Measurements from ENCODE around the gene VSIG10. TPM values are rescaled to one million over a fixed set of nuclear protein-coding genes. Genes with fewer than 3 reads are reported as not detected.
A peak's percentile ranks its signal among the peaks of the same experiment; 100 is the strongest.

The VSIG10 gene
- total RNA-seq, 1 donor from 2014 or later: 12.0 TPM

- peak; percentile 14 for DNase-seq (ENCODE audit: low spot score)
These were observed 43.4 kb downstream of the VSIG10 start for GRCh38 chr12:118060301-118061010.

DNA sequence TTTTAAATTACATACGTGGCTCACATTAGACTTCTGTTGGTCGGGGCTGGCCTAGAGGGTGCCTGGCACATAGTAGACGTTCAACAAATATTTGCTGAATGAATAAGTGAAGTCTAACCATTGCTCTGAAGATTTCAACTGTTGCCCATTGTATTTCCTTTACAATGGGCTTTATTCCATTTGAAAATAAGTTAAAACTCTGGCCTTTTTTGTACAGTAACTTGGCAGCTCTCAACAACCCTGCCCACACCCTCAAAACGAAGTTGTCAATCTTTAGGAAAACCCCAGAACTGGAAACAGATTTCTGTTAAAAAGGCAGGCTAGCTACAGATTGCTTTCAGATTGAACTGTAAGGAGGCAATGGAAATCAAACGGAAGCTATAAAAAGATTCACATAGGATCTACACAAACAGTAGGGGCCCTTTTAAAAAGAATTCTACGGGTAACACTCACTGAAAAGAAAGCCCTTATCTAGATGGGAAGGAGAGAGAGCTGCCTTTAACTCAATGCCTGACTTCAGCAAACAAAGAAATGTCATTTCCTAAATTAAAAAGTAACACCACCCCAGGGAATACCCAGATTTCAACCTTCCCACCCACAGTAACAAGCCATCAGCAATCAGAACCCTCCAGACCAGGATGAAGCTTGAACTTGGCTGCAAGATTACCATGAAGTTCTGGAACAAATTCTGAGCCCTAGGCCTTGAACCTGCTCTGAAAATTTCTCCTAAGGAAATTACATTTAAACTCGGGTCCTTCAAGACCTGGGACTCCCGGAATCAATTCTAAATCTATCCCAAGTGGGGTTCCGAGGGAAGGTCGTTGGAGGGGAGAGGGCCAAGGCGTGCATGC lies 44.2 kb downstream of the VSIG10 start:
- DNase-seq (ENCODE audit: low spot score): no peak

DNA sequence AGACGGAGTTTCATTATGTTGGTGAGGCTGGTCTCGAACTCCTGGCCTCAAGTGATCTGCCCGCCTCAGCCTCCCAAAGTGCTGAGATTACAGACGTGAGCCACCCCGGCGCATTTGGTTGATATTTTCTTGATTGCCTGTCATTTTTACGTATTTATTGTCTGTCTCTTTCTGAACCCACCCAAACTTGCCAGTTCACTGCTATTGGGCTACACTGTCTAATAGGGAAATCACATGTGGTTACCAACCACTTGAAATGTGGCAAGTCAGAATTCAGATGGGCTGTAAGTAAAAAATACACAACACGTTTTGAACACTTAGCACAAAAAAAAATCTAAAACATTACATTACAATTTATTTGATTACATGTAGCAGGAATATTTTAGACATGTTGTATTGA lies 44.9 kb downstream of the VSIG10 start:
- DNase-seq (ENCODE audit: low spot score): no peak

DNA sequence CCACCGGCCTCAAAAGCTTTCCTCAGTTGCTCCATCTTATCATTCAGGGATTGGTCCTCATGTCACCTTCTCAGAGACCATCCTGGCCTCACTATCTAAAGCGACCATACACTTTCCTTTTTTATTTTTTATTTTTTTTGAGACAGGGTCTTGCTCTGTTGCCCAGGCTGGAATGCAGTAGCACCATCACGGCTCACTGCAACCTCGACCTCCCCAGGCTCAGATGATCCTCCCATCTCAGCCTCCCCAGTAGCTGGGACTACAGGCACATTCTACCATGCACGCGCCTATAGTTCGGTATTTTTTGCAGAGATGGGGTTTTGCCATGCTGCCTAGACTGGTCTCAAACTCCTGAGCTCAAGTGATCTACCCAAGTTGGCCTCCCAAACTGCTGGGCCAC lies 45.6 kb downstream of the VSIG10 start:
- DNase-seq (ENCODE audit: low spot score): no peak

DNA sequence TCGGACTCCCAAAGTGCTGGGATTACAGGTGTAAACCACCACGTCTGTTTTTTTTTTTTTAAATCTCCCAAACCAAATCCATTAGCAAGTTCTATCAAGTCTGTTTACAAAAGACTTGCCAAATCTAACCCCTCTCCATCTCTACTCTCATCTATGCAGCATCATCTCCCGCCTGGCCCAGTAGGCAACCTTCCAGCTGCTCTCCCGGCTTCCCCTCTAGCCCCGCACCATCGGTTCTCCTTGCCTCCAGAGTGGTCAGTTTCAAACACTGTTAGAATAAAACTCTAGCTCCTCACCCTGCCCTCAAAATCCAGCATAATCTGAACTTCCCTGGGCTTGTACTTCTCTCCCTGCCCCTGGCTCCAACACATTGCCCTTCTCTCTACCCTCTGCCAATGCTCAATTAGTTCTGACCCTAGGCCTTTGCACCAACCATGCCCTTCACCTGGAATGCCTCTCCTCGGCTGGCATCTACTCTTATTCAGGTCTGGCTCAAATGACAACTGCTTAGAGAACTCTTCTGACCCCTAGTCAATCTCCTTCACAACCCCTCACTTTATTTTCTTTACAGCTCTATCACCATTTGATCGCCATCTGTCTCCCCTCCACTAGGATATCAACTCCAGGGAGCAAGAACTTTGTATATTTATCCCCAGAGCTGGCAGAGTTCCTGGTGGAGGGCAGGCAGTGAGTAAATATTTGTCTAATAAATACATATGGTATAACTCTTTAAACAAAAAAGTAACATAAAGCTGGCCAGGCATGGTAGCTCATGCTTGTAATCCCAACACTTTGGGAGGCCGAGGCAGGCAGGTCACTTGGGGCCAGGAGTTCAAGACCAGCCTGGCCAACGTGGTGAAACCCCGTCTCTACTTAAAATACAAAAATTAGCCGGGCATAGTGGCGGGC lies 47.7 kb downstream of the VSIG10 start:
- DNase-seq (ENCODE audit: low spot score): no peak

GRCh38 chr12:118055144-118055557 lies 48.7 kb downstream of the VSIG10 start:
- peak; percentile 28 for DNase-seq (ENCODE audit: low spot score)

DNA sequence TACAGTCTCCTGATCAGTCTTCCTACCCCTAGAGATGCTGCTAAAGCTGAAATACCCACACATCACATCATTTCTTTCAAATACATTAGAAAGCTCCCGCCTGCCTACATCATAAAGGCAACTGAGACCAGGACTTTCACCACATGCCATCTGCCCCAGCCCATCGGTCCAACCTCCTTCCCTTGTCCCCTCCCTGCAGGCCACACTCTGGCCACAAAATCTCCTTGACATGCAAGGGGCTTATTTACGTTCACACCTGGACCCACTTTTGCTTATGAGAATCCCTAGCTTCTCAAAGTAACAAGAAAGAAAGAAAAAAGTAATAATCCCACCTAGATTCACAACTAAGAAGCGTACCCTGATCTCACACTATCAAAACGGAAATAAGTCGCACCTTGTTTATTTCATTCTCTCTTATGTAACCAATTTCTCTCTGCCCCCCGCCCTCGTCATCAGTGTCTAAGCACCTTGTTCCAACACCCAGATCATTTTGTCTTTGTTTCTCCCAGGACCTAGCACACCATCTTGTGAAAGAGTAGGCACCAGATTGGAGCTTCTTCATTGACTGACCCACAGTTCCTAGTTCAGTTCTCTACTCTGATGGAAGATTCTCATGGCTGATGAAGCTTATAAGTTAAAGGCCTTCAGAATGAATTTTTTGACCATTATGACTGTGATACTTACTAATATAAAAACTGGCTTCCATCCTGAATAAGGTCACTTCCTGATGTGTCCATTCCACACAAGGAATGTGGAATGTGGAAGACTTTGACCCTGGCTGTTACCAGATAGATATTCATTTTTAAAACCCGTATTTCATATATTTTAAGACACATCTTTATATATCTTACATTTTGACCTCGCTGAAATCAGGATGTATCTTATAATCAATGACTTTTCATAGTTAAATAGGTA lies 50.5 kb downstream of the VSIG10 start:
- DNase-seq (ENCODE audit: low spot score): no peak

DNA sequence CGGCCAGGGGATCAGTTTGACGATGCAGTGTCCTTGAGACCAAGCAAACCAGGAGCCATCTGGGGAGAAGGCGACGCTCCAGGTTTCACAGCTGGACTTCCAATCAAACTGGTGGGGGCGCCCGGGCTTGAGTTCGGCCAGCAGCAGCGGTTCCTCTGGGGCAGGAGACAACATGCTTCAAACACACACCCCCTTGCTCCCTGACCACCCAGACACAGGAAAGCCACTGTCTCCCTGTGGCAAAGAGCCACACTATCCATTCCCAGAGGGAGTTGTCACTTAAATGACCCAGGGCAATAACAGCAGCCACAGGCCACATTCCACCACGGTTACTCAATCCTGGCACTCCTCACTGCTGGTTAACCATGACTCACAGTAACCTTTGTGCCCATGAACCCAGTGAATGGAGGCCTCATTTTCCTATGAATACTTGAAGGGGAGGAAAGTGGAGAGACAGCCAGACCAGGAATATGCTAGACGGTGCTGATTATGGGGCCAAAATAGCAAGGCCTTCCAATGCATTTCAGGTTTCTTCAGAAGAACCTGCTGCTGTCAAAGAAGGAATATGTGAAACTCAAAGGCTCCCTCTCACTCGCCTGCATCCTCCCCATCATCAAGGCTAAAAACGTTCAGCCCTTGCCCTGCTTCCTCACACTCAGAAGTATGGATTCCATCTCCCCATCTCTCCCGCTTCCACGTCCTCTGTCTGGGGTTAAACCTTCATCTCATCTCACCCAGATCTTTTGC lies 51.3 kb downstream of the VSIG10 start:
- DNase-seq (ENCODE audit: low spot score): peak; percentile 58

DNA sequence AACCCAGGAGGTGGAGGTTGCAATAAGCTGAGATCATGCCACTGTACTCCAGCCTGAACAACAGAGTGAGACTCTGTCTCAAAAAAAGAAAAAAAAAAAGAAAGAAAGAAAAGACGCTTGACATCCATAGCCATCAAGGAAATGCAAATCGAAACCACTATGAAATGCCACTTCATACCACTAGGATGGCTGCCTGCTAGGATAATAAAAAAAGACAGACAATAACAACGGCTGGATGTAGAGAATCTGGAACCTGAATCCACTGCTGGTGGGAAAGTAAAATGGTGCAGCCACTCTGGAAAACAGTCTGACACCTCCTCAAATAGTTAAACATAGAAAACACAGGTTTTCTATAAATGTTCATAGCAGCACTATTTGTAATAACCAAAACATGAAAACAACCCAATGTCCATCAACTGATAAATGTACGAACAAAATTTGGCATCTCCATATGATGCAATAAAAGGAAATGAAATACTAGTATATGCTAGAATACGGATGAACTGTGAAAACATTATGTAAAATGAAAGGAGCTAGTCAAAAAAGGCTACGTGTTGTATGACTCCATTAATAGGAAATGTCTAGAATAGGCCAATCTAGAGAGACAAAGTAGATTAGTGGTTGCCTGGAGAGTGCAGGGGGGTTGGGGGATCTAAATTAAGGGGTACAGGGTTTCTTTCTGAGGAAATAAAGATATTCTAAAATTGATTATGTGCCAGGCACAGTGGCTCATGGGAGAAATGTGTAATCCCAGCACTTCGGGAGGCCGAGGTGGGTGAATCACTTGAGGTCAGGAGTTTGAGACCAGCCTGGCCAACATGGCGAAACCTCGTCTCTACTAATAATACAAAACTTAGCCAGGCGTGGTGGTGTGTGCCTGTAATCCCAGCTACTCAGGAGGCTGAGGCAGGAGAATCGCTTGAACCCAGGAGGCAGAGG lies 52.6 kb downstream of the VSIG10 start:
- no peak for DNase-seq (ENCODE audit: low spot score)

DNA sequence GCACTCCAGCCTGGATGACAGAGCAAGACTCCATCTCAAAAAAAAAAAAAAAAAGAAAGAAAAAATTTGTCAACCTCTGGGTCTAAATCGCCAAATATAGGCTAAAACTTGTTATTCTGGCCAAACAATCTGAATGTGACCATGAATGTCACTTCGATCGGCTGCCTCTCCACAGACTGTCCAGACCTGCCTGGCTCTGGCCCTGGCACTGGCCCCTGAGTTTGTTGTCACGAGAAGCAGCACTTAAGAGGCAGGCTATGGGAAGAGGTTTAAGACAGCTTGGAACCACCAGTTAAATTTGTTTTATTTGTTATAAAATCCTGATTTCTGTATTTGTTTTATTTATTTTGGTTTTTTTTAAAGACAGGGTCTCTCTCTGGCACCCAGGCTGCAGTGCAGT lies 57.4 kb downstream of the VSIG10 start:
- DNase-seq (ENCODE audit: low spot score): no peak

DNA sequence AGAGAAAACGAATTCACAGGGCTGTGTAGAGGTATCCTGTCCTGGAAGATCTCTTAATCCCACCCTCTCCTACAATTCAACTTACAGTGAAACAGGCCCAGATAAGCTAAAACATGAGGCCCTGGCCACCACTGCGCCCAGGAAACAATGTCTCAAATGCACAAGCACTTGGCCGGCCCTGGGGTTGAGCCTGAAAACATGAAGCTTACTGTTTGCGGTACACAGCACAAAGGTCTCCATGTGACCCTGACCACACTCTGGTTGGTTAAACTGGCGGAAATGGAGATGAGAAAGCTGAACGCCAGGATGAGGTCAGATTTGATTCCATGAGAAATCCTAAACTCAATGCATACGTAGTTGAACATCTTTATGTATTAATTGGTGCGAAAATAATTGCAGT lies 59.2 kb downstream of the VSIG10 start:
- no peak for DNase-seq (ENCODE audit: low spot score)

- DNase-seq (ENCODE audit: low spot score): no peak
These were observed 59.7 kb downstream of the VSIG10 start for GRCh38 chr12:118044075-118044474.

GRCh38 chr12:118042091-118042490 lies 61.7 kb downstream of the VSIG10 start:
- DNase-seq (ENCODE audit: low spot score): no peak

DNA sequence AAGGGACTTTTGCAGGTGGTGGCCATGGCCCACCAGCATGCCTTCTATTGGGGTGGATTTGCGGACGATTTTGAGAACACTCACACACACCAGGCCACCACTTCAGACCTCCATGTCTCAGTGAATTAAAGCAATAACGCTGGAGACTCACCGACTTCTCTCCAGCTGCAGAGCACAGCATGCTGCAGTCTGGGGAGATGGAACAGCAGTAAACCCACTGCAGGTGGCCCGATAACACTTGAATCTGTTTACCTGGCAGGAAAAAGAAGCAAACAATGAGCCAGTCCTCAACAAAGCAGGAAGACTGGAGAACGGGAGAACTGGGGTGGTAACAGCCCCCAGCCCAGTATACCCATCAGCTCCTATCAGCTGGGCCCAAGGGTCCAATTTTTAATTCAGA lies 65.7 kb downstream of the VSIG10 start:
- no peak for DNase-seq (ENCODE audit: low spot score)

DNA sequence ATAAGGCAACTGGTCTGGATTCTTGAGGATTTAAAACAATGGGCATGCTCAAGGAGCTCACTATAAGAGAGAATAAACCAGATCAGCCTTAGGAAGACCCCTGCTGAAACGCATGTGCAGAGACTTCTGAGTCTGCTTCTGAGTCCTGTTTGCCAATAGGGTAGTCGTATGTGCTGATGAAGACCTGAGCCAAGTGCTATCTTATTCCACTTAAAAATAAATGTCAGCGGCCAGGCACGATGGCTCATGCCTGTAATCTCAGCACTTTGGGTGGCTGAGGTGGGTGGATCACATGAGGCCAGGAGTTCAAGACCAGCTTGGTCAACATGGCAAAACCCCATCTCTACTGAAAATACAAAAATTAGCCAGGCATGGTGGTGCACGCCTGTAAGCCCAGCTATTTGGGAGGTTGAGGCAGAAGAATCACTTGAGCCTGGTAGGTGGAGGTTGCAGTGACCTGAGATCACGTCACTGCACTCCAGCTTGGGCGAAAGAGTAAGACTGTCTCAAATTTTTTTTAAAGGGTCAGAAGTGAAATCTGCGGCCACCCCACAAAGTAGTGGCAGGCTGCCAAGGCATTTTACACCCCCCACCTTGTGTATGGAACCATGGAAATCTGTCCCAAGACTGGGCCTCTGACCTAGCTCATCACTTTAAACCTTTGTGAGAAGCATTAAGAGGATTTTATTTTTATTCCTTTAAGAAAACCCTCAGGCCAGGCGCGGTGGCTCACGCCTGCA lies 67.0 kb downstream of the VSIG10 start:
- DNase-seq (ENCODE audit: low spot score): no peak

DNA sequence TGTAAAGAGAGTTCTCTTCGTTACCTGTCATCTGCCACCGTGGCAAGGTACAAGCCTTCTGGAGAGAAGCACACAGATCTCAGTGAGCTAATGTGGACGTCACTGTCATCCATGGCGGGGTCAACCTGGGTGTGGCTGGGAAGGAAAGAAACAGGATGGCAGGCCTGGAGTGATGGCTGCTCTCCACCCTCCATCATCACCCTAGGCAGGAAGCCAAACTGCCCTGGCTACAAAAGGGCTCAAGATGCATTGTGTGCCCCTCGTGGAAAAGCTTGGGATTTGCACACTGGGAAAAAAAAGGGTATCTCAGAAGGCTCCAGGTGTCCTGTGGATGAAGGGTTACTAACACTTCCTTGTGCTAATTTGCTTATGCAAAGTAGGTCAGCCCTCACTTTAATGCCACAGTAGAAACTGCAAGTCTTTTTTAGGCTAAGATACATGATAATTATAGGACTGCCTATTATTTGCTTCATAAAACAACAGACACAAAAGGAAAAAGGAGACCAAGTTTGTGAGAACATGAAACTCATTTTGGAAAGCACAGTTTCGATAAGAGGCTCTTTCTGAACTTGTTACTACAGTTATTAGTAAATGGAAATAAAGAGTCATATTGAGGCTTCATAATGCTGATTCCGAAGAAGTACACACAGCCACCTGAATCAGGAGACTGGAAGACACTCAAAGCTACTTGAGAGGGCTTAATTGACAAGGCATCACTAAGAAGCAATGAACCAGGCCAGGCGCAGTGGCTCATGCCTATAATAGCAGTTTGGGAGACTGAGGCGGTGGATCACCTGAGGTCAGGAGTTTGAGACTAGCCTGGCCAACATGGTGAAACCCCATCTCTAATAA lies 68.4 kb downstream of the VSIG10 start:
- no peak for DNase-seq (ENCODE audit: low spot score)

GRCh38 chr12:118034429-118035189 lies 69.2 kb downstream of the VSIG10 start:
- DNase-seq (ENCODE audit: low spot score): peak; percentile 62
